ENCODE measurements around the gene KLHL7. TPM values are rescaled to one million over a fixed set of nuclear protein-coding genes. Genes with fewer than 3 reads are reported as not detected.
A peak's percentile ranks its signal among the peaks of the same experiment; 100 is the strongest.

The KLHL7 gene
- total and polyA plus RNA-seq, 8 donors: 5.4 to 13.4 (median 9.1) TPM

DNA sequence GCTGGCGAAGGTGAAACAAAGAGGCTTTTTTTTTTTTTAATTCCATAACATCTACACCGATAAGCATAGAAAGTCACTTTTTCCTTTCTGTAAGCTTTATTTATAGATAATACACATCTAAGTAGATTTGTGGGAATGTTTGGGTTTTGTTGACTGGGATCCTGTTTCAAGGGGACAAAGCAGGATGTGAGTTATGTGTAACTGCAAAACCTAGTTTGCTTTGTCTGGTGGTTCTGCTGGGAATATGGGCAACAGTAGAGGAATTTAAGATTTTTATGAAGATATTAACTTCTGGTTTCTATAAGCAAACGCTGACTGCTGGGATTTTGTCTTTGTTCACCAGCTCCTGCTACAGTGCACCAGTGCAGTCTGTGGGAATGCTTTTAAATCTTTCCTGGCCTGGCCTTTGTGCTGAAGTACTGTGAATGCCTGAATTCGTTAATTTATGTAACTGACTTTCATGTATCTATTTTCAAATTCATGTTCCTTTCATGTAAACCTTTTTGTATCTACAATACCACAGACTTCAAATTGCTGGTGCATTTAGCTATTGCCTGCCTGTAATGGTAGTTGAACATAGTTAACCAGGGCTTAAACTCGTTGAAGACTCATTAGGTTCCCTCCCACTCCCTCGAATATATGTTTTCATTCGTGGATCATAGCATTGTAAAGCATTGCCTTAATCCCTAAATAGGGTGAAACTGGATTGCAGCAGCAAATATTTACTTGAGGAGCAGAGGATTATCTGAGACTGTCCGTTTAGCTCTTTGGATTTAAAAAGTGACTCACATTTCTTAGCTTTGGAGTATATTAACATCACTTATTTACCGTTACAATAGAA lies 1.5 kb downstream of the KLHL7 start:
- ATAC-seq (no peak), DNase-seq (no peak), FAIRE-seq (no peak)
- intact Hi-C loops (cut with DNase I): no loop called here
- TF ChIP-seq, protein P1, sequence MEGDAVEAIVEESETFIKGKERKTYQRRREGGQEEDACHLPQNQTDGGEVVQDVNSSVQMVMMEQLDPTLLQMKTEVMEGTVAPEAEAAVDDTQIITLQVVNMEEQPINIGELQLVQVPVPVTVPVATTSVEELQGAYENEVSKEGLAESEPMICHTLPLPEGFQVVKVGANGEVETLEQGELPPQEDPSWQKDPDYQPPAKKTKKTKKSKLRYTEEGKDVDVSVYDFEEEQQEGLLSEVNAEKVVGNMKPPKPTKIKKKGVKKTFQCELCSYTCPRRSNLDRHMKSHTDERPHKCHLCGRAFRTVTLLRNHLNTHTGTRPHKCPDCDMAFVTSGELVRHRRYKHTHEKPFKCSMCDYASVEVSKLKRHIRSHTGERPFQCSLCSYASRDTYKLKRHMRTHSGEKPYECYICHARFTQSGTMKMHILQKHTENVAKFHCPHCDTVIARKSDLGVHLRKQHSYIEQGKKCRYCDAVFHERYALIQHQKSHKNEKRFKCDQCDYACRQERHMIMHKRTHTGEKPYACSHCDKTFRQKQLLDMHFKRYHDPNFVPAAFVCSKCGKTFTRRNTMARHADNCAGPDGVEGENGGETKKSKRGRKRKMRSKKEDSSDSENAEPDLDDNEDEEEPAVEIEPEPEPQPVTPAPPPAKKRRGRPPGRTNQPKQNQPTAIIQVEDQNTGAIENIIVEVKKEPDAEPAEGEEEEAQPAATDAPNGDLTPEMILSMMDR (IDR thresholded peaks at IDR 0.05): no peak
- WGBS, 2 donors: 12 to 20% methylated on average over 9 of the region's 9 CpGs
- Histone ChIP-seq H3K36me3 (no peaks in the 10 kb centered on the region), H3K27me3 (no peaks in the 10 kb centered on the region), H3K9me3 (no peaks in the 10 kb centered on the region), H3K4me1 (peaks cover 5 to 16% (median 5%) of the 10 kb centered on the region in 3 donors), H3K4me3 (peak overlapping the region; percentile 67 to 97 (median 80)), H3K27ac (peak overlapping the region in 1 of 4 donors; percentile 90)

DNA sequence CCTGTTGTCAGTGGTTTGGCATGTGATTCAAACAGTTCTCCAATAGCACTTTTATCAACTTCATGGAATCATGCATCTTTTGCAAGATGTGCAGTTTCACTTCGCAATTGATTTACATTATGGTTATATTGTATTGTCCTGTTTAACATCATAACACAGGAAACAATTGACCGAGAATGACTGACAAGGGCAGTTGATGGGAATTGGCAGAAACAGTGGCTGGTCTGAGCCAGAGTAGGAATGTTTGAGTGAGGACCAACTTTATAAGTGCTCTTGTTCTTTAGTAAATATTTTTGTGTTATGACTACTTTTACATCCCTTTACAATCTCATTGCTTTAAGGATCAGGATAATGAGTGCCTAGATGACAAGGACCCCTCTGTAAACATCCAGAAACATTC lies 2.2 kb downstream of the KLHL7 start:
- H3K4me1 ChIP-seq: peaks cover 5 to 16% (median 5%) of the 10 kb centered on the region in 3 donors
- peak overlapping the region in 1 of 4 donors; percentile 97 for H3K4me3 ChIP-seq
- DNase-seq (no peak), FAIRE-seq (no peak), ATAC-seq (no peak)
- intact Hi-C loops (cut with DNase I): no loop called here
- H3K36me3 ChIP-seq: no peaks in the 10 kb centered on the region
- no peak overlapping the region for H3K27ac ChIP-seq
- WGBS, 2 donors: 19 to 29% methylated on average over 2 of the region's 2 CpGs
- no peaks in the 10 kb centered on the region for H3K9me3 ChIP-seq
- H3K27me3 ChIP-seq: no peaks in the 10 kb centered on the region
- TF ChIP-seq, protein P1 (IDR thresholded peaks at IDR 0.05): no peak

DNA sequence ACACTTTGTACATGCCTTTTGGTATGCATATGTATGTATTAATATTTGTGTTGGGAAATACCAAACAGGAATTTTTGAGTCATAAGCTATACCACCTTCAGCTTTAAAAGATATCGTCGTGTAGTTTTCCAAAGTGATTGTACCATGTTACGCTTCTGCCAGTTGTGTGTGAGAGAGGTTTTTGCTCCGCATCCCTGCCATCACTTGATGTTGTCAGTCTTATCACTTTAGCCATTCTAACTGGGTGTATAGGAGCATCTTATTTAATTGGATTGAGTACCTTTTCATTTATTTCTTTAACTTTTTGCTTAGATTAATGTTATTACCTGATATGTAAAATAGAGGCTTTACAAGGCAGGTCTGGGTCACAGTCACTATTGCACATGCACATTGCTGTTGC lies 3.4 kb downstream of the KLHL7 start:
- FAIRE-seq (no peak), DNase-seq (no peak), ATAC-seq (no peak)
- Histone ChIP-seq H3K4me3 (no peak overlapping the region), H3K9me3 (no peaks in the 10 kb centered on the region), H3K4me1 (peaks cover 5 to 16% (median 5%) of the 10 kb centered on the region in 3 donors), H3K27me3 (no peaks in the 10 kb centered on the region), H3K27ac (no peak overlapping the region), H3K36me3 (no peaks in the 10 kb centered on the region)
- TF ChIP-seq, protein P1 (IDR thresholded peaks at IDR 0.05): no peak
- WGBS, 2 donors: 86 to 91% methylated on average over 4 of the region's 4 CpGs
- intact Hi-C loops (cut with DNase I): no loop called here

- intact Hi-C loops (cut with DNase I): no loop called here
- Histone ChIP-seq H3K27ac (no peak overlapping the region), H3K27me3 (no peaks in the 10 kb centered on the region), H3K36me3 (no peaks in the 10 kb centered on the region), H3K4me1 (peaks cover 5 to 16% (median 5%) of the 10 kb centered on the region in 3 donors), H3K4me3 (no peak overlapping the region), H3K9me3 (no peaks in the 10 kb centered on the region)
- 57 to 88% methylated on average over 1 of the region's 1 CpG for WGBS, 2 donors
- no peak for ATAC-seq
- TF ChIP-seq, protein P1 (IDR thresholded peaks at IDR 0.05): no peak
- no peak for FAIRE-seq
- no peak for DNase-seq
These were observed 3.9 kb downstream of the KLHL7 start for GRCh38 chr7:23109470-23109869.

DNA sequence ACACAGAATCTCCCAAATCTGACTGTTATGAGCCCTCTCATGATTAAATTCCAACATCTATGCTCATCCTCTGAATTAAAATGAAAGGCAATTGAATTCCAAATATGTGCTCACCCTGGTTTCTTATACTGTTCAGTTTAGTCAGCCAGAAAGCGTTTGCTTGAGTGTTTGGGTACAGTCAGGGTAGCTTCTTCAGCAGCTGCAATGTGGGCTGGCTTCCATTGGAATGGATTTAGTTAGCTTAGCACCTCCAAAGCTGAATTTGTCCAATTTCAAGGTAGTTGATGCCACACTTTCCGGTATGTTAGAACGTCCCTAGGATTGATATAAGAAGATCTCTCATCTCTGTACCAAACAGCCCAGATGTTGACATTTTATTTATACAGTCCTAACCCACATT lies 9.3 kb downstream of the KLHL7 start:
- ATAC-seq (no peak), DNase-seq (no peak), FAIRE-seq (no peak)
- no peaks in the 10 kb centered on the region for H3K27me3 ChIP-seq
- intact Hi-C loops (cut with DNase I): loop anchor here in 1 of 3 donors (10.0 kb wide), 1 partner anchor 60 kb away; no protein-coding TSS in a partner anchor
- no peaks in the 10 kb centered on the region for H3K36me3 ChIP-seq
- no peaks in the 10 kb centered on the region for H3K4me1 ChIP-seq
- 87 to 91% methylated on average over 3 of the region's 3 CpGs for WGBS, 2 donors
- TF ChIP-seq, protein P1 (IDR thresholded peaks at IDR 0.05): no peak
- no peak overlapping the region for H3K4me3 ChIP-seq
- H3K27ac ChIP-seq: no peak overlapping the region
- no peaks in the 10 kb centered on the region for H3K9me3 ChIP-seq
